SK-N-MC (cell line): Measurements from ENCODE around the gene SKAP2.

ENCODE experiments used
- FOXP2 ChIP-seq: optimal IDR thresholded peaks from 2 replicates; pipeline ENCODE3; 2011; ENCODE audit warnings: mild to moderate bottlenecking, moderate library complexity; ENCODE audit not compliant: insufficient read depth; ENCODE audit errors: extremely low read length, control extremely low read depth
- POLR2AphosphoS5 ChIP-seq: IDR thresholded peaks from 2 replicates; pipeline ENCODE4 v1.6.1; 2012; ENCODE audit warnings: mild to moderate bottlenecking, low read depth, low read length, borderline replicate concordance

- TF ChIP-seq POLR2AphosphoS5: no peak
- no peak for TF ChIP-seq FOXP2
Observed at GRCh38 chr7:26792576-26792975, 71.8 kb downstream of the SKAP2 start.
